Measurements from ENCODE around the gene DPP6. TPM values are rescaled to one million over a fixed set of nuclear protein-coding genes. Genes with fewer than 3 reads are reported as not detected.

Gene DPP6
- total and polyA plus RNA-seq, 2 experiments from 2014 or later, result not detected

DNA sequence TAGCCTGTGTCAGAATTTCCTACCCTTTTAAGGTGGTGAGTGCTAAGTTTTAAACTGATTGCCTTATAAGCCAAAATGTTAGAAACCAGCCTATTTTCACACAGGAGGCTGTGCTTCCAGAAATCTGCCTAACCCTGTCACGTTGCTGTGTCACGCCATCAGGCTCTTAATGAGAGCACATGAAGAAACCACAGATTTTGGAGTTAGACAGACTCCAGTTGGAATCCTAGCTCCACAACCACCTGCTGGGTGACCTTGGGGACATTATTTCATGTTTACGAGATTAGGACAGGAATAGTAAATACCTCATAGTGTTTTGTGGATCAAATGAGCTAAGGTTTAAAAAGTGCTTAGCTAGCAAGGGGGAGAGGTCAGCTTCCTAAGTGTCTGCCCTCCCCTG, 321.8 kb downstream of the DPP6 start:
- no peak for DNase-seq (ENCODE audit: low spot score)
- no peaks in the 10 kb centered on the region for H3K79me2 ChIP-seq (replicated peaks; ENCODE audit: insufficient read depth)
- H3K36me3 ChIP-seq (ENCODE audit: insufficient read depth), result peaks cover 7% of the 10 kb centered on the region; the same call in 1 of the 2 replicates
- H3K4me3 Mint-ChIP-seq, result no peak overlapping the region
- no peak overlapping the region for H3K4me3 ChIP-seq
- peaks cover 4% of the 10 kb centered on the region for H3K27me3 Mint-ChIP-seq (ENCODE audit: insufficient read depth, low read depth, poor library complexity)
- H3K9me2 ChIP-seq (ENCODE audit: insufficient read depth), result no peaks in the 10 kb centered on the region
- no peaks in the 10 kb centered on the region for H3K36me3 Mint-ChIP-seq (ENCODE audit: low read depth)
- ATAC-seq, result no peak
- no peak for TF ChIP-seq ETS1 (IDR thresholded peaks at IDR 0.05)
- TF ChIP-seq EZH2 (IDR thresholded peaks at IDR 0.05; ENCODE audit: low read depth, unreplicated experiment), result no peak
- TF ChIP-seq ZNF331 (CRISPR knock-in tag; IDR thresholded peaks at IDR 0.05; ENCODE audit: low read depth), result no peak
- no peak for TF ChIP-seq STAT1 (IDR thresholded peaks at IDR 0.05; ENCODE audit: unreplicated experiment)
- TF ChIP-seq REST (IDR thresholded peaks at IDR 0.05; ENCODE audit: unreplicated experiment), result no peak
- TF ChIP-seq CREB1 (CRISPR knock-in tag; IDR thresholded peaks at IDR 0.05; ENCODE audit: low read depth), result no peak
- TF ChIP-seq ZNF114 (CRISPR knock-in tag; IDR thresholded peaks at IDR 0.05), result no peak
- TF ChIP-seq POLR2AphosphoS5 (IDR thresholded peaks at IDR 0.05; ENCODE audit: low read depth), result no peak
- no peaks in the 10 kb centered on the region for H3K27me3 ChIP-seq (ENCODE audit: insufficient read depth)
- no peak overlapping the region for H3K27ac Mint-ChIP-seq
- no peaks in the 10 kb centered on the region for H3K4me1 ChIP-seq (ENCODE audit: insufficient read depth)
- no peak overlapping the region for H3K4me2 ChIP-seq
- no peaks in the 10 kb centered on the region for H4K20me1 ChIP-seq (replicated peaks; ENCODE audit: insufficient read depth)
- no peaks in the 10 kb centered on the region for H3F3A ChIP-seq (replicated peaks; ENCODE audit: low read depth)
- H3K9me3 Mint-ChIP-seq, result no peaks in the 10 kb centered on the region
- peaks cover 21% of the 10 kb centered on the region for H3K4me1 Mint-ChIP-seq
- H2AFZ ChIP-seq, result no peak overlapping the region
- H3K27ac ChIP-seq (ENCODE audit: low read depth), result no peak overlapping the region

- Mint-ChIP-seq H3K9me3 (no peaks in the 10 kb centered on the region), H3K27me3 (ENCODE audit: insufficient read depth, low read depth, poor library complexity) (peaks cover 4% of the 10 kb centered on the region), H3K4me3 (no peak overlapping the region), H3K36me3 (ENCODE audit: low read depth) (no peaks in the 10 kb centered on the region), H3K27ac (no peak overlapping the region), H3K4me1 (peaks cover 17% of the 10 kb centered on the region)
- no peaks in the 10 kb centered on the region for H3K9me2 ChIP-seq (ENCODE audit: insufficient read depth)
- H3K27me3 ChIP-seq (ENCODE audit: insufficient read depth), result no peaks in the 10 kb centered on the region
- peaks cover 5% of the 10 kb centered on the region for H3K36me3 ChIP-seq (ENCODE audit: insufficient read depth)
- H3K4me2 ChIP-seq, result no peak overlapping the region
- no peak for ATAC-seq
- no peak overlapping the region for H2AFZ ChIP-seq
- H3F3A ChIP-seq (replicated peaks; ENCODE audit: low read depth), result no peaks in the 10 kb centered on the region
- DNase-seq (ENCODE audit: low spot score), result no peak
- no peak overlapping the region for H3K4me3 ChIP-seq
- H3K4me1 ChIP-seq (ENCODE audit: insufficient read depth), result no peaks in the 10 kb centered on the region
- no peaks in the 10 kb centered on the region for H4K20me1 ChIP-seq (replicated peaks; ENCODE audit: insufficient read depth)
- no peaks in the 10 kb centered on the region for H3K79me2 ChIP-seq (replicated peaks; ENCODE audit: insufficient read depth)
- no peak overlapping the region for H3K27ac ChIP-seq (ENCODE audit: low read depth)
- no peak for TF ChIP-seq REST (IDR thresholded peaks at IDR 0.05; ENCODE audit: unreplicated experiment)
- no peak for TF ChIP-seq NANOG (IDR thresholded peaks at IDR 0.05; ENCODE audit: borderline replicate concordance)
- no peak for TF ChIP-seq POLR2AphosphoS5 (IDR thresholded peaks at IDR 0.05; ENCODE audit: low read depth)
- TF ChIP-seq EZH2 (IDR thresholded peaks at IDR 0.05; ENCODE audit: low read depth, unreplicated experiment), result no peak
- TF ChIP-seq EZH2phosphoT487 (IDR thresholded peaks at IDR 0.05; ENCODE audit: unreplicated experiment), result no peak
- TF ChIP-seq STAT1 (IDR thresholded peaks at IDR 0.05; ENCODE audit: unreplicated experiment), result no peak
- TF ChIP-seq CTCF (conservative IDR thresholded peaks at IDR 0.05; ENCODE audit: low read depth in 2 of 2), result no peak
- no peak for TF ChIP-seq ETS1 (IDR thresholded peaks at IDR 0.05)
- no peak for TF ChIP-seq JUNB (IDR thresholded peaks at IDR 0.05; ENCODE audit: unreplicated experiment)
- no peak for TF ChIP-seq ZNF114 (CRISPR knock-in tag; IDR thresholded peaks at IDR 0.05)
Measured at GRCh38 chr7:154375956-154376355, 323.8 kb downstream of the DPP6 start.
